Activated naive CD8-positive, alpha-beta T cell (primary cell): ENCODE results near the gene DCDC2.

ENCODE experiments used
- H3K27ac Mint-ChIP-seq: one replicate; pipeline ENCODE4 v1.8.0; 2021; ENCODE audit warnings: mixed read lengths
- H3K27me3 Mint-ChIP-seq: one replicate; pipeline ENCODE4 v1.8.0; 2021; ENCODE audit warnings: mixed read lengths
- H3K36me3 Mint-ChIP-seq: one replicate; pipeline ENCODE4 v1.8.0; 2021; ENCODE audit warnings: mixed read lengths
- H3K4me1 Mint-ChIP-seq: one replicate; pipeline ENCODE4 v1.8.0; 2021; ENCODE audit warnings: low read depth, mixed read lengths
- H3K4me3 Mint-ChIP-seq: one replicate; pipeline ENCODE4 v1.8.0; 2021; ENCODE audit warnings: mild to moderate bottlenecking, mixed read lengths
- H3K9me3 Mint-ChIP-seq: one replicate; pipeline ENCODE4 v1.8.0; 2021; ENCODE audit warnings: low read depth, mixed read lengths

DCDC2 gene

DNA sequence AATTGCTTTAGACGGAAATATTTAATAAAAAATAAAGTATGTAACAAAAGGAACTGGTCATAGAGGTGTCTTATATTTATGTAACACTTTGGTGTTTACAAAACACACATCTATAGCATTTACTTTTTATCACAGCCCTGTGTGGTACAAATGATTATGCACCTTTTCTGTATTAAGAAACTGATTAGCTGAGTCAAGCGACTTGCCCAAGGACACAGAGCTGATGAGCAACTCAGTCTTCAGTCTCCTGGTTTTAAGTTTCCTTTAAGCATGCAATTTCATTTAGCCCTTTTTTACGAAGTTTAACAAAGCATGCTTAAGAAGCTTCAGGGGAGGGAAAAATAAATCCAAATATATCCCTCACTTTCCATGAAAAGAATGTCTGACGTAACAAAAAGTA lies 2.5 kb downstream of the DCDC2 start:
- peaks cover 18% of the 10 kb centered on the region for H3K4me1 Mint-ChIP-seq
- H3K27me3 Mint-ChIP-seq = peaks cover 6% of the 10 kb centered on the region
- no peaks in the 10 kb centered on the region for H3K36me3 Mint-ChIP-seq
- no peaks in the 10 kb centered on the region for H3K9me3 Mint-ChIP-seq
- H3K27ac Mint-ChIP-seq = no peak overlapping the region
- no peak overlapping the region for H3K4me3 Mint-ChIP-seq

DNA sequence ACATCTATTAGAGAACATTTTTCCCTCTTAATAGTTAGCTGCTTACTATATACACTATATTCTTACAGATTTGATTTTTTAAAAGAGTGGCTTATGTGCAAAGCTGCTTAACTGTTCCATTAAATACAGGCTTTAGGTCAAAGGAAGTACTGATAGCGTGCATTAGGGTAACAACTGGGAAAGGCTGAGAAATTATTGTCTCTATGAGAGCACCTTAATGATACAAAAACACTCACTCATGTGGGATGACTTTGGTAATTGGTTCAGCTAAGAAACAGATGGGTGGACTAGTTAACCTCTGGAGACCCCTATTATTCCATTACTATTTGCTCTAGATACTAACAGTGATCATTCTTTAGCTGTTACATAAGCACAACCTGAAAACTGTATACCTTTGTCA lies 4.0 kb downstream of the DCDC2 start:
- Mint-ChIP-seq H3K36me3 (no peaks in the 10 kb centered on the region), H3K4me1 (peaks cover 10% of the 10 kb centered on the region), H3K9me3 (no peaks in the 10 kb centered on the region), H3K4me3 (no peak overlapping the region), H3K27ac (no peak overlapping the region), H3K27me3 (peaks cover 8% of the 10 kb centered on the region)

DNA sequence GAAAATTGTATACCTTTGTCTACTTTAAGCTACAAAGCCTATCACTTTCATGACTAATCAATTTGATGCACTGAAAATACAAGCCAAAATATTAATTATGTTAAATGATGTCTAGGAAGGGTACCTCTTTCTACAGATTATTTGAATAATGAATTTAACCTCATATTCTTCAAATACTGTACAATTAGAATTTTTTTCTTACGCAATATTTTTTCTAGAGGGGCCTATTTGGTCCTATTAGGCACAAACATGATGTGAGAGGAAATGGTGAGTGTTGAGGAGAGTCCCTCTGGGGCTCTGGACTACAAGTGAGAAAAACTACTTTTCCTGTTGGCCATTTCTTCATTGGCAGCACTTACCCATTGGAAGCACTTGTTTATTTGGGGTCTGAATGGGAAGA lies 5.4 kb downstream of the DCDC2 start:
- Mint-ChIP-seq H3K27ac (no peak overlapping the region), H3K4me1 (peaks cover 3% of the 10 kb centered on the region), H3K36me3 (no peaks in the 10 kb centered on the region), H3K4me3 (no peak overlapping the region), H3K27me3 (peaks cover 13% of the 10 kb centered on the region), H3K9me3 (no peaks in the 10 kb centered on the region)

DNA sequence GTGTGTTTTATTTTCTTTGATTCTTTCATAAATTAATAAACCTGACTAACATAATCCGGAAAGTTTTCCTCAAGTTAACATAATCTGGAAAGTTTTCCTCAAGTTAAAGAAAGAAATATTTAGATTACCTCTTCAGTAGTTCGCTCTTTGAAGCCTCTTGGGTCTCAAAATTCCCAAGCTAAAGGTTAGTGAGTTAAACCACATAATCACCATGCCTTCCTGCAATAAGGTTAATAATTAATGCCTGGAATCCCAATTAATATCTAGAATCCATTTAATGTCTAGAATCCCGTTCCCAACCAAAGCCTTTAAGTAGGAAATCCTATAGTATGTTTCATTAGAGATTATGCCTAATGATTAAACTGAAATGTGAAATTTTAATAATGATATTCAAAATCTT lies 12.9 kb downstream of the DCDC2 start:
- Mint-ChIP-seq H3K27ac (no peak overlapping the region), H3K27me3 (peaks cover 21% of the 10 kb centered on the region)

DNA sequence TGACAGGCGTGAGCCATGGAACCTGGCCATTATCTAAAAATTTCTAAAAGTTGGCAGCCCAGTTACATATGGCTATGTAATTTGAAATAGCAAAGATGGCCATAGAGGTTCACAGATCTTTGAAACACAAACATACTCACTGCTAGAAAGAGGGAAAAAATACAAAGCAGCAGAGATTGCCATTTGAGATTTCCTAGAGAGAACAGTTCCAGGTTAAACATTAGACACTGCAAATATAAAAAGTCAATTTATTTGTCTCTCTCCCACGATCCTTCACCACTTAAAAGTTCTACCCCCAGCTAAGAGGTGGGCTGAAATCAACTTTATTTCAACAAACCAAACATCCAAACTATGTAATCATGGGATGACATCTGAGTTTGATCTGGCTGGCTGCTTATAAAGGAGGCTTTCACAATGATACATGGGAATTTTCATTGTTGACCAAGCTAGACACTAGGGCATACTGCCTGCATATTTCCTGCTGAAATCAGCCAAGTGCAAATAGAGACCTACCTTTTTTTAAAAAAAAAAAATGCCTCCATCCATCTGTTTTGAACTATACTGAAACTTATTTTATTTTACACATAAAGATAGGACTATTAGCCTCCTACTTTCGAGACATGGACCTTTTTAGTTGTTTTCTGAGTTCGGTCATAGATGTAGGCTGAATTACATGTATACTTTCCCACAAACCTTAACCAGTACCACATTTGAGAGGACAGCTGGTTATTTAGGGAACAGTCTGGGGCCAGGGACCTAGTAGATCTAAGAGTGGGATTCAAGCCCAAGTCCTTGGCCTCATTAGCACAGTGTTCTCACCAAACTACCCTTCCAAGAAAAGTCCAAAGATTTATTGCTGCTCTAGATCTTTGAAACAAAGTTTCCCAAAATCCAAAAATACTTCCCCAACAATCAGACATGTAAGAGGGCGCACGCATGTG lies 16.6 kb downstream of the DCDC2 start:
- Mint-ChIP-seq H3K36me3 (peaks cover 10% of the 10 kb centered on the region), H3K27ac (no peak overlapping the region), H3K27me3 (peaks cover 13% of the 10 kb centered on the region), H3K4me3 (no peak overlapping the region), H3K9me3 (peaks cover 14% of the 10 kb centered on the region), H3K4me1 (no peaks in the 10 kb centered on the region)

More for the DNA sequence above, 12.9 kb downstream of the DCDC2 start:
- H3K36me3 Mint-ChIP-seq = peaks cover 3% of the 10 kb centered on the region
- no peak overlapping the region for H3K4me3 Mint-ChIP-seq
- no peaks in the 10 kb centered on the region for H3K9me3 Mint-ChIP-seq
- H3K4me1 Mint-ChIP-seq = no peaks in the 10 kb centered on the region

DNA sequence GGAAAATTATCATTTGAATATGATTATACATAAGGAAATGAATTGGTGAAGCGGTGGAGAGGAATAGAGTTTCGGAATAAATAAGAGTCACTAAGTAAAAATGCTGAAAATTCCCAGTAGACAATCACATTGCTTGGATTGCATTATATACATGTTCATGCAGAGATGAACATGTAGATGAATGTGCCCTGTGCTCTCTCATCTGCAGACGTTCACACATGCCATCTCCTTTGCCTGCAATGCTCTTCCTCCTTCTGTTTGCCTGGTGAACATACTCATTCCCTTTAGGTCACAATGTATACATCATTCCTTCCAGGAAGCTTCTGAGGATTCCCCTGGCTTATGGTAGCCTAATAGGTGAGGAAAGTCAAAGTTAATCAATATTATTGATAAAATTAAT lies 17.9 kb downstream of the DCDC2 start:
- Mint-ChIP-seq H3K4me3 (no peak overlapping the region), H3K4me1 (no peaks in the 10 kb centered on the region), H3K36me3 (peaks cover 7% of the 10 kb centered on the region), H3K27ac (no peak overlapping the region), H3K27me3 (peaks cover 9% of the 10 kb centered on the region), H3K9me3 (peaks cover 14% of the 10 kb centered on the region)

DNA sequence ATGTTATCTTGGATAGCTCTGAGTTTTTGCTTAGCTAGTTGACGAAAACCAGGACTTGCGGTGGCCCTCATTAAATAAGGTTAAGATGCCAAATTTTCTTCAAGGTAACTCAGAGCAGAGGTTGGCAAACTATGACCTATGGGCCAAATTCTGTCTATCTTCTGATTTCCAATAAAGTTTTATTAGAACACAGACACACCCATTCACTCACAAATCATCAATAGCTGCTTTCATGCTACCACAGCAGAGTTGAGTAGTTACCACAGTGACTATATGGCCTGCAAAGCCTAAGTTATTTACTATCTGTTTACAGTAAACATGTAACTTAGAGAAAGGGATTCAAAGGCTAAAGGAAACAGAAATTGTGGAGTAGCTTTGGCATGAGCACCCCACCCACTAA lies 23.6 kb downstream of the DCDC2 start:
- H3K9me3 Mint-ChIP-seq = peaks cover 13% of the 10 kb centered on the region
- H3K27me3 Mint-ChIP-seq = peaks cover 1% of the 10 kb centered on the region
- H3K4me1 Mint-ChIP-seq = no peaks in the 10 kb centered on the region
- H3K4me3 Mint-ChIP-seq = no peak overlapping the region
- H3K36me3 Mint-ChIP-seq = peaks cover 7% of the 10 kb centered on the region
- H3K27ac Mint-ChIP-seq = no peak overlapping the region

DNA sequence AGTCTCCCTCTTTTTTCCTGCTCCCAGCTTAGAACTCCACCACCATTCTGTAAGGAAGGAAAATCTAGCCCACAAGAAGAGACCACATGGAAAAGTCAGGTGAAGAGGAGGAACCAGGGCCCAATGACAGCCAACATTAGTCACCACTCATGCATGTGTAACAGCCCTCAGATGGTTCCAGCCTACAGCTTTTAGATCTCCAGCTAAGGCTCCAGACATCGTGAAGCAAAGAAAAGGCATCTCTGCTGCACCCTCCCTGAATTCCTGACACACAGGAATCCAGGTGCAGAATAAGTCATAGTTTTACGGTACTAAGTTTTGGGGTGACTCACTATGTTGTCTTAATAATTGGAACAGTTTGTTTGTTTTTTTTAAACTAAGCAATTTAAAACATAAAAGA lies 25.5 kb downstream of the DCDC2 start:
- Mint-ChIP-seq H3K36me3 (no peaks in the 10 kb centered on the region), H3K4me1 (no peaks in the 10 kb centered on the region), H3K4me3 (no peak overlapping the region), H3K9me3 (no peaks in the 10 kb centered on the region), H3K27me3 (peaks cover 3% of the 10 kb centered on the region), H3K27ac (no peak overlapping the region)

DNA sequence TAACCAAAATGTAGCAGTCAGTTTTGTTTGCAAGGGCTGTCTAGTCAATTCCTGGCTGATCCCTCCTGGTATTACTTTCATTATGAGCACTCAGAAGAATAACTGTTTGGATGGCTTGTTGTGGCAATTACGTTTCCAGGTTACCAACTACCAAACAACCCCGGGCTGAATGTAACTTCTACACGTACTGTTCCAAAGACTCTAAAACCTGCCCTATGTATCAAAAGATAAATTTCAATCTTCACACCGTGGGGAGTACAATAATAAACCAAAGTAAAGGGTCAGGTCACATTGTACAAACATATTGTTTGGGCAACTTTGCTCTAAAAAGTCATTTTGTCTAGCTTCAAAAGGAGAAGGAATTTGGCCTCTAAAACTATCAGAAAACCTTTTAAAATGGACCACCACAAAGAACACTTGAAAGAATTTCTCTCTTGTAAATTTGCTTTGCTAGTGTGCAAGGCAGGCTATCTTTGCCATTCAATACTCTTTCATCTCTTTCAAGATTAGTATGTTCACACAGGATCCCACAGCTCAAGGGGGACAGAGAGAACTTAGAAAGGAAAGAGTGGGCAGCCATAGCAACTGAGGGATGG lies 27.6 kb downstream of the DCDC2 start:
- Mint-ChIP-seq H3K4me1 (no peaks in the 10 kb centered on the region), H3K4me3 (no peak overlapping the region), H3K36me3 (no peaks in the 10 kb centered on the region), H3K9me3 (no peaks in the 10 kb centered on the region), H3K27me3 (peaks cover 4% of the 10 kb centered on the region), H3K27ac (no peak overlapping the region)

DNA sequence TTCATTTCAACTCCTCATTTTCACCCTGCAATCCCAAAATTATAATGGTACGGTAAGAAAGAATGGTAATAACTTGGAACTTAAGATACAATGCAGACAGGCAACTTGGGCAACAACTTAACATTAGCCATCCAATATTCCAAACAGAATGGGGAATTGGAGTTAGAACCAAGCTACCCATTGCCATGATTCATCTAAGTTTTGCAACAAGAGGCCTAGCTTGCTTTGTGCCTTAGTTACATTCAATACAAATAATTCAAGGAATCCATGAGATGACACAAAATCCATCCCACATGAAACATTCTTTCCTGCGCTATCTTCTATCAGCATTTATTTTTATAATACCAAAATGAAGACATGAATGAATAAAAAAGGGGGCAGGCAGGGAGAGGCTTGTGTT lies 28.4 kb downstream of the DCDC2 start:
- Mint-ChIP-seq H3K4me1 (no peaks in the 10 kb centered on the region), H3K27ac (no peak overlapping the region), H3K36me3 (no peaks in the 10 kb centered on the region), H3K9me3 (no peaks in the 10 kb centered on the region), H3K27me3 (peaks cover 10% of the 10 kb centered on the region), H3K4me3 (no peak overlapping the region)

DNA sequence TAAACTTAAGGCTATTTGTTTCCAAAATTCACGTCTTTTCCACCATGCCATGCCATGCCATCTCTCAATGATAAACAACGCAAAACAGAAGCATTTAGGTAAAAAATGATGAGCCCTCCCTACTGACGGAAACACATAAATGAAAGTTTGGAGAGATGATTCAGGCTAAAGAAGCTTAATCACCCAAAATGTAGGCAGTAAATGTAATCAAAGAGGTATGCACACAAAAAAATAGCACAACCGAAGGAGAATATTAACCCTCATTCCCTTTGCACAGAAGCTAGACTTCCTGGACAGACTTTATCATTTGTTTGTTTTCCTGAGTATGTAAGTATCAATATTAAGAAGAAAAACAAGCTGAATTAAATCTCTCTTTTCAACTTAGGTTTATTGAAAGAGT lies 28.8 kb downstream of the DCDC2 start:
- H3K27me3 Mint-ChIP-seq = peaks cover 12% of the 10 kb centered on the region
- no peaks in the 10 kb centered on the region for H3K36me3 Mint-ChIP-seq
- no peak overlapping the region for H3K27ac Mint-ChIP-seq
- no peak overlapping the region for H3K4me3 Mint-ChIP-seq
- H3K9me3 Mint-ChIP-seq = no peaks in the 10 kb centered on the region
- no peaks in the 10 kb centered on the region for H3K4me1 Mint-ChIP-seq

DNA sequence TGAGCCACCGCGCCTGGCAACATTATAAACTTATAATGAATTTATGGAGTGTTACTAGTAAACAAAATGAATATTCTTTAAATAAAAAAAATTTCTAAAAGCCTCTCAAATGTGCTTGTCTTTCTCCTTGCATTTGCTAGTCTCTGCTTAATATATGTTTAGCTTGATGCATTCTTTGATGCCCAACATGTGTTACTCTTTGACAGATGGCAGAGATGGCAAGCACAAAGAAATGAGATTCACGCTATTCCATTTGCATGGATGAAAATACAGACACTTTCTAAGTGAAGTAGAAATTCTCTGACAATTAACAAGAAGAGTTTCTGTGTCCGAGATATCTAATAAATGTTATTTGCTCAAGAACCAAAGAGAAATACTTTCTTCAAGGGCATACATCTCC lies 30.1 kb downstream of the DCDC2 start:
- Mint-ChIP-seq H3K27ac (no peak overlapping the region), H3K27me3 (peaks cover 16% of the 10 kb centered on the region), H3K4me3 (no peak overlapping the region), H3K4me1 (no peaks in the 10 kb centered on the region), H3K9me3 (no peaks in the 10 kb centered on the region), H3K36me3 (no peaks in the 10 kb centered on the region)

DNA sequence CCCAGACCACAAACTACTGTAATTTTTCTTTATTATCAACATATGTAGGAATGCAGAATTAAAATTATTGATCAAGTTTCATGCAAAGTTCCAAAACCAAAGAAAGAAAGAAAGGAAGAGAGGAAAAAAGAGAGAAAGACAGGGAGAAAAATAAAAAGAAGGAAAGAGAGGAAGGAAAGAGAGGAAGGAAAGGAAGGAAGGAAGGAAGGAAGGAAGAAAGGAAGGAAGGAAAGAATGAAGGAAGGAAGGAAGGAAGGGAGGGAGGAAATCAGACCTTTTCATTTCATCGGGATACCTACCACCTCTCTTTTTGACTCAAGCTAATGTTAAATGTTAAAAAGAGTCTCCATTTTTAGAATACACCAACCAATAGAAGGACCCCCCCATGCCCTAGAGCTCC lies 31.9 kb downstream of the DCDC2 start:
- Mint-ChIP-seq H3K27ac (no peak overlapping the region), H3K36me3 (no peaks in the 10 kb centered on the region), H3K4me1 (no peaks in the 10 kb centered on the region), H3K9me3 (no peaks in the 10 kb centered on the region), H3K4me3 (no peak overlapping the region), H3K27me3 (peaks cover 18% of the 10 kb centered on the region)

DNA sequence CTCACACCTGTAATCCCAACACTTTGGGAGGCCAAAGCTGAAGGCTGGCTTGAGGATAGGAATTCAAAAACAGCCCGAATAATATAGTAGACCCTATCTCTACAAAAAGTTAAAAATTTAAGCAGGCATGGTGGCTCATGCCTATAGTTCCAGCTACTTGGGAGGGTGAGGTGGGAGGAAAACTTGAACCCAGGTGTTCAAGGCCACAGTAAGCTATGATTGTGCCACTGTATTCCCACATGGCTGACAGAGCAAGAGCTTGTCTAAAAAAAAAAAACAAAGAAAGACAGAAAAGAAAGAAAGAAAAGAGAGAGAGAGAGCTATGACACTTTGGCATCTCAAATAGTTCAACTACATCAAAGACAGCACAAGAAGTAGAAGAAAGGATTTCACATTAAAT lies 33.2 kb downstream of the DCDC2 start:
- Mint-ChIP-seq H3K4me3 (no peak overlapping the region), H3K9me3 (no peaks in the 10 kb centered on the region), H3K36me3 (no peaks in the 10 kb centered on the region), H3K4me1 (no peaks in the 10 kb centered on the region), H3K27me3 (peaks cover 21% of the 10 kb centered on the region), H3K27ac (no peak overlapping the region)

DNA sequence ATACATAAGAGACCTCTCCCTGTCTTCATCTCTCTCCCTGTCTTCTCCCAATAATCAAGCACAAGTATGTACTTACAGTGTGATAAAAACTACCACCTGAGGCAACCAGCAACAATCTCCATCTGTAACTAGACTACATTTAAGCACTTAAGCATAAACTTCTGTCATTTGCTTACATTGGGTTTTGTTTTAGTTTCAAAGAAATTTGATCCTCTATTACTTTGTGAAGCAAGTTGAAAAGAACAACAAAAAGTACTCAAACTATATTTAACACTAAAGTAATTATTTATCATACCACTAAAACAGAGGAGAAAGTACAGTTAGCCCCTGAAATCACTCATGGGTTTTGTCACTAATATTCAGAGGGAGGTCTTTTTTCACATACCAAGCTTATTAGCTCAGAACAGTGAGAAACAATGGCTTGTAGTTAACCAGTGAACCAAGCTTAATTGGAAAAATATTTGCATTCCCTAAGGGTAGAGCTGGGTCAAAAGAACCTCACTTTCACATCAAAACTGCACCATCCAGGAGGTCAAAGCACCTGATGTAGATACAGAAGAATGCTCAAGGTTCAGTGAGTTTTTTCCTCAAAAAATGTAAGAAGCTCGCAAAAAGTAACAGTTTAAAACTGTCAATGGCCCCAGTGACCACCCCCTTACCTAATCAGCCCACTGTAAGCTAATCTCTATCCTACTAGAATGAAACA lies 34.1 kb downstream of the DCDC2 start:
- Mint-ChIP-seq H3K9me3 (no peaks in the 10 kb centered on the region), H3K36me3 (no peaks in the 10 kb centered on the region), H3K27me3 (peaks cover 25% of the 10 kb centered on the region), H3K27ac (no peak overlapping the region), H3K4me3 (no peak overlapping the region), H3K4me1 (no peaks in the 10 kb centered on the region)
